ENCODE data around the gene NCAPD3. TPM values are rescaled to one million over a fixed set of nuclear protein-coding genes. Genes with fewer than 3 reads are reported as not detected.
"Not testable (repeated sequence)": the region's sequence is repeated elsewhere in the genome, so short reads cannot be mapped to it uniquely, and the experiment has no call there.

Gene NCAPD3
- total RNA-seq, 1 experiment from 2014 or later: 13.4 TPM

- DNase-seq (ENCODE audit: low read depth): no peak
- in situ Hi-C loops (cut with HindIII; ENCODE audit: low pct_unique_long_range_greater_than_20kb, low sequenced_read_pairs): no loop called here
Measured at GRCh38 chr11:134233729-134234179, 10.0 kb upstream of the NCAPD3 start.

DNA sequence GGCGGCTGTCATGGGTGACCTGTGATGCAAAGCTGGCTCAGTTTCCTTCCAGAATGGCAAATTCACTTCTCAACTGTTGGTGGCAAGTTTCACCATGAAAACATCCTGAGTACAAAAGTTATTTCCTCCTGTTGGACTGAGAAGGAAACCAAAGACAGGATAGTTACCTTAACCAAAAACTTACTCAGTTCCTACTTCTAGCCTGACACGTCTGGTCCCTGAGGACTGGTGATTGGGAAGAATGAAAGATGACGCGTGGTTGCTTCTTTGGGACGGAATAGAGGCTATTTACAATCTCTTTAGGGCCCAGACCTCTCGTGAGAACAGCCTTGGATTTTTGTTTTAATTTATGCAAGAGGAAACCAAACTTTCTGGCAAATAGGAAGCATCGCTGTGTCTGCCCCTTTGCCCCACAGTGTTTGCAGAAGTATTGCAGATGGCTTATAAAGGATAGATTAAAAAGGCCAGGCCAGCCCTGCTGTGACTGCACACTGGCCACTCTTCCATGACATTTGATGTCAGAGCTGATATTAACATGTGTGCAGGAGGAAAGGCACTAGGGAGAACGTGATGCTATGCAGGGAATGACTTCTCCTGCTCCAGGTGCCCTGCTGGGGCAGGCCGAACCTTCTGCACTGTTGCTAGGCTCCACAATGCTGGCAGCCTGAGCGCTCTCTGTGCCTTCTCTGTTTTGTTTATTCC, 8.3 kb upstream of the NCAPD3 start:
- in situ Hi-C loops (cut with HindIII; ENCODE audit: low pct_unique_long_range_greater_than_20kb, low sequenced_read_pairs): no loop called here
- no peak for DNase-seq (ENCODE audit: low read depth)

- in situ Hi-C loops (cut with HindIII; ENCODE audit: low pct_unique_long_range_greater_than_20kb, low sequenced_read_pairs): no loop called here
Measured at GRCh38 chr11:134230339-134230738, 6.6 kb upstream of the NCAPD3 start.

DNA sequence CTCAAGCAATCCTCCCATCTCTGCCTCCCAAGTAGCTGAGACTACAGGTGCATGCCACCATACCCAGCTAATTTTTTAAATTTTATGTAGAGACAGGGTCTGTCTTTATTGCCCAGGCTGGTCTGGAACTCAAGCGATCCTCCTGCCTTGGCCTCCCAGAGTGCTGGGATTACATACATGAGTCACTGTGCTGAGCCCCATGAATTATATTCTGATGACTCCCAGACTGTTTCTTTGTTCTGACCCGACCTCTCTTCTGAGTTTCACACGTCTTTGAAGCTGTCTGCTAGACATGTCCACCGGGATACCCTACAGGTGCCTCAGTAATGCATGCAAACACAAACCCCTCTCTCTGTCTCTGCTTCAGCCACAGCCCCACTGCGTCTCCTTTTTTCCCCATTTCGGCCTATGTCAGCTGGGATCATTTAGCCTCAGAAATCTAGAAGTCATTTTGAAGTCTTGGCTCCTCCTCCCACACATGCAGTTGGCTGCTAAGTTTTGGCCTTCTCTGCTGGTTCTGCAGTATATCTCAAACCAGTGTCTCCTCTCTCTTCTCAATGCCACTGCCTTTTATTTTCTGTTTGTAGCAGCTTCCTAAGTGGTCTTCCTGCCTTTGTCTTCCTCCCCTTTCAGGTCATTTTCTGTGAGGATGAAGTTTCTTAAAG, 5.5 kb upstream of the NCAPD3 start:
- in situ Hi-C loops (cut with HindIII; ENCODE audit: low pct_unique_long_range_greater_than_20kb, low sequenced_read_pairs): no loop called here
- no peak for DNase-seq (ENCODE audit: low read depth)

More at GRCh38 chr11:134230339-134230738, 6.6 kb upstream of the NCAPD3 start:
- no peak for DNase-seq (ENCODE audit: low read depth)

GRCh38 chr11:134228625-134229024, 4.9 kb upstream of the NCAPD3 start:
- in situ Hi-C loops (cut with HindIII; ENCODE audit: low pct_unique_long_range_greater_than_20kb, low sequenced_read_pairs): no loop called here
- DNase-seq (ENCODE audit: low read depth): no peak

DNA sequence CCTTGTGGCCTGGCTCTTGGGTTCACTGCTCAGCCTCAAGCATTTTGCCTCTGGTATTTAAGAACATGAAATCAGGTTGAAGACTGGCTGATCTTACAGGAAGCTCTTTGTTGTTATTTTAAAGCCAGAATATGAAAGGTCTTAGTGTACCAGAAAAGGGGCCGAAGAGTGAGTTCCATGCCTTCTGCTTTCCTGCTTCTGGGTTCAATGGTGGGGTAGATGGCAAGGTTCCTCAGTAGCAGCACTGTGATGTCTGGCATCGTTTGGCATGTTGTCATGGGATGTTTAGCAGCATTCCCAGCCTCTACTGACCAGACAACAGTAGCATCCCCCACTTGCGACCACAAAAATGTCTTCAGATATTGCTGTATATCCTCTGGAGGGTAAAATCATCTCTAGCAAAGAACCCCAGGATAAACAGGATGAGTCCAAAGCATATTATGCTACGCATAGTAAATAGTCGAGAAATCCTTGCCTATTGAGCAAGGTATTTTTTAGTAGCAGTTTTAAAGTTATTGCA, 3.1 kb upstream of the NCAPD3 start:
- no peak for DNase-seq (ENCODE audit: low read depth)
- in situ Hi-C loops (cut with HindIII; ENCODE audit: low pct_unique_long_range_greater_than_20kb, low sequenced_read_pairs): no loop called here

GRCh38 chr11:134224710-134225664, 1.2 kb upstream of the NCAPD3 start:
- in situ Hi-C loops (cut with HindIII; ENCODE audit: low pct_unique_long_range_greater_than_20kb, low sequenced_read_pairs): no loop called here
- DNase-seq (ENCODE audit: low read depth): no peak

GRCh38 chr11:134223121-134223520, 646 bp downstream of the NCAPD3 start:
- no peak for DNase-seq (ENCODE audit: low read depth)
- in situ Hi-C loops (cut with HindIII; ENCODE audit: low pct_unique_long_range_greater_than_20kb, low sequenced_read_pairs): no loop called here

DNA sequence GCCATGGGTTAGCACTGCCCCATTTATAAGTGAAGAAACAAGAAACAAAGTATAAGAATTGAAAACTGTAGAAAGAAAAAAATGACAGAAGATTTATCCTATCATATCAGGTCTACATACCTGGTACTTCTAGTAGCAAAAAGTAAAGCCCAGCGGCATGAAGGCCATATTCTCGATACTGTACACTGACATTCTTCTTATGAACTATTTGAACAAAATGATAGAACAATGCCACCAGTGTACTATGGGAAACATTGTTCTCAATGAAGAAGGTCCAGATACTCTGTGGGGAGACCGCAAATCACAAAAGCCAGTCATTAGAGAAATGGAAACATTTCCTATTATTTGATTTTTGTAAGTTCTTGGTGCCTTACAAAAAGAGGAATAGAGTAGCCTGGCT, 7.0 kb downstream of the NCAPD3 start:
- in situ Hi-C loops (cut with HindIII; ENCODE audit: low pct_unique_long_range_greater_than_20kb, low sequenced_read_pairs): no loop called here
- DNase-seq (ENCODE audit: low read depth): no peak

DNA sequence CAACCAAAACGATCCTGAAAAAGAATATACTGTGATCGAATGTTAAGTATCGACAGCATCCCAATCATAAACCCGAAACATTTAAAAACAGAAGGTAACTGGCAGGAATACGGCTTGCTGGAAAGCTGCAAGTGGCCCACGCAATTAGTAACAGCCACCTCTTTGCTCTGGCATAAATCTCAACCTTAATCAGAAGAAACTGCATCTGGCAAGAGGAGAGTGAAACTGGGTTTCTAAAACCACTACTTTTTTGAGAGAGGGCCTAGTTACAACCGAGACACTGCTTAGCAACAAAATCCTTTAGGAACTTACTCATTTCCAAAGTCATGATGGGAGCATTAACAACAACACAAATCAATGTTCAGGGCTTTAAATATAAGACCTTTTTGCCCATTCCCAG, 7.9 kb downstream of the NCAPD3 start:
- no peak for DNase-seq (ENCODE audit: low read depth)
- in situ Hi-C loops (cut with HindIII; ENCODE audit: low pct_unique_long_range_greater_than_20kb, low sequenced_read_pairs): no loop called here

DNA sequence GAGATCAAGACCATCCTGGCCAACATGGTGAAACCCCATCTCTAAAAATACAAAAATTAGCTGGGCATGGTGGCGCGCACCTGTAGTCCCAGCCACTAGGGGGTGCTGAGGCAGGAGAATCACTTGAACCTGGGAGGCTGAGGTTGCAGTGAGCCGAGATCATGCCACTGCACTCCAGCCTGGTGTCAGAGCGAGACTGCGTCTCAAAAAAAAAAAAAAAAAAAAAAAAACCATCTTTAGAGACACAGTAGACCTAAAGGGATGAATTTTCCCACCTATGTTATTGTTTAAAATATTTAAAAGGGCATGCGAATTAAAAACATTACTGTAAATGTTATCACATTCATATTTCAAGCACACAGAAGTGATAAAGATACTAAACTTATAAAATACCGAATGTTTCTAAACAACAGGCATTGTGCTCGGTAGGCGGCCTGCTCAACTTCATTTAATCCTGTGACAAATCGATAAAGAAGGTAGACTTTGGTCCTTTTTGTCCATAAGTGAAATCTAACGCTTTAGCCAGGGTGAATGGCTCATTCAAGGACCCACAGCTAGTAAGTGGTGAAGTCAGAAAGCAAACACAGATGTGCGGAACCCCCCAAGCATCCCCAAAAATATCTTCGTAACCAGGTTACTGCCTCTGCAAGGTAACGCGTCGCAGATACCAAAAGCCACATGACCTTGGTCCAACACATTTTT, 16.1 kb downstream of the NCAPD3 start:
- no peak for DNase-seq (ENCODE audit: low read depth)

GRCh38 chr11:134206185-134206584, 17.6 kb downstream of the NCAPD3 start:
- in situ Hi-C loops (cut with HindIII; ENCODE audit: low pct_unique_long_range_greater_than_20kb, low sequenced_read_pairs): no loop called here
- no peak for DNase-seq (ENCODE audit: low read depth)

More for the DNA sequence above, 16.1 kb downstream of the NCAPD3 start:
- in situ Hi-C loops (cut with HindIII; ENCODE audit: low pct_unique_long_range_greater_than_20kb, low sequenced_read_pairs): no loop called here

DNA sequence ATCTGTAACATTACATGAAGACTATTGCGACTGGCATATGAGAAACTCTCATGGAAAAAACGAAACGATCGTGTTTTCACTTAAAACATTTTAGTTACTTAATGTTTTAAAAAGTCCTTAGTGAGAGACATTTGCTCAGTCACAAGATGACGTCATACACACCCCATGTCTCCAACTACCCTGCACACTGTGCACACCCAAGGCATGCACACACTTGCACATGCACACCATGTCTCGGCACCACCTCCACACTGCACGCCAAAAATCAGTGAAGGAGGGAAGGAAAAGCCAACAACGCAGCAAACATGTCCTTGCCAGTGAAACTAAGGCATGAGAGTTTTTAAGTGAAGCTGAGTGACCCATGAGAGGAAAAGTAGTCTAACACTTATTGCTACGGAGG, 18.0 kb downstream of the NCAPD3 start:
- in situ Hi-C loops (cut with HindIII; ENCODE audit: low pct_unique_long_range_greater_than_20kb, low sequenced_read_pairs): no loop called here
- no peak for DNase-seq (ENCODE audit: low read depth)

- no peak for DNase-seq (ENCODE audit: low read depth)
- in situ Hi-C loops (cut with HindIII; ENCODE audit: low pct_unique_long_range_greater_than_20kb, low sequenced_read_pairs): no loop called here
Measured at GRCh38 chr11:134202661-134203060, 21.1 kb downstream of the NCAPD3 start.

DNA sequence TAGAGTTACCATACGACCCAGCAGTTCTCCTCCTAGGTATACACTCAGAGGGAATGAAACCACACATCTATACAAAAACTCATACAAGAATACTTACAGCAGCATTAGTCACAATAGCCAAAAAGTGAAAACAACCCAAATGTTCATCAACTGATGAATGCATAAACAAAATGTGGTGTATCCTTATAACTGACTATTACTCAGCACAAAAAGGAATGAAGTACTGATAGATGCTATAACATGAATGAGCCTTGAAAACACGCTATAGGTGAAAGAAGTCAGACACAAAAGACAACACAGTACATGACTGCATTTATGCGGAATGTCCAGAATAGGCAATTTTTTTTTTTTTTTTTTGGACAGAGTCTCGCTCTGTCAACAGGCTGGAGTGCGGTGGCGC, 23.1 kb downstream of the NCAPD3 start:
- in situ Hi-C loops (cut with HindIII; ENCODE audit: low pct_unique_long_range_greater_than_20kb, low sequenced_read_pairs): no loop called here
- DNase-seq (ENCODE audit: low read depth): no peak

DNA sequence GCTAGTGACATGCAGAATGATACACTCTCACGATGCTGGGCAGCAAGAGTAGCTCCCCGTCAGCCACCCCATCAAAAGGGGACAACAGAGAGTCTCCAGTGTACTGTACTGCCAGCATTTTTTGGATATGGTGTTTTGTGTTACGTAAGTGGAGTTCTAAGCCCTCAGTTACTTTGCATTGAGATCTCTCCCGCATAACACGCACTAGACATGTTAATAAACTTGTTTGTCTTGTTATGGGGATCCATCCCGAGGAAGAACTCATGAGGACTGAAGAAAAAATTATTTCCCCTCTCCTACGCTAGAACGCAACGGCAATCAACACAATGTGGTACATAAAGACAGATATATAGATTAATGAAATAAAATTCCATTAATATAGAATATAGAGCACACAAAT, 24.2 kb downstream of the NCAPD3 start:
- no peak for DNase-seq (ENCODE audit: low read depth)
- in situ Hi-C loops (cut with HindIII; ENCODE audit: low pct_unique_long_range_greater_than_20kb, low sequenced_read_pairs): no loop called here

DNA sequence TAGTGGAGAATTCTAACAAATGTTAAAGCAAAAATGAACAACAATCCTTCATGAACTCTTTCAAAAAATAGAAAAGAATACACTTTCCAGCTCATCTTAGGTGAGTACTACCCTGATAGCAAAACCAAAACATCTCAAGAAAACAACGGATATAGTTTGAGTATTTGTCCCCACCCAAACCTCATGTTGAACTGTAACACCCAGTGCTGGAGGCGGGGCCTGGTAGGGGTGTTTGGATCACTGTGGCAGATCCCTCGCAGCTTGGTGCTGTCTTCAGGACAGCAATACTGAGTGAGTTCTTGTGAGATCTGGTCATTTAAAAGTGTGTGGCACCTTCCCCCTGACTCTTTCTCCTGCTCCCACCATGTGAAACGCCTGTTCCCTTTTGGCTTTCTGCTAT, 27.0 kb downstream of the NCAPD3 start:
- in situ Hi-C loops (cut with HindIII; ENCODE audit: low pct_unique_long_range_greater_than_20kb, low sequenced_read_pairs): no loop called here
- DNase-seq (ENCODE audit: low read depth): no peak

DNA sequence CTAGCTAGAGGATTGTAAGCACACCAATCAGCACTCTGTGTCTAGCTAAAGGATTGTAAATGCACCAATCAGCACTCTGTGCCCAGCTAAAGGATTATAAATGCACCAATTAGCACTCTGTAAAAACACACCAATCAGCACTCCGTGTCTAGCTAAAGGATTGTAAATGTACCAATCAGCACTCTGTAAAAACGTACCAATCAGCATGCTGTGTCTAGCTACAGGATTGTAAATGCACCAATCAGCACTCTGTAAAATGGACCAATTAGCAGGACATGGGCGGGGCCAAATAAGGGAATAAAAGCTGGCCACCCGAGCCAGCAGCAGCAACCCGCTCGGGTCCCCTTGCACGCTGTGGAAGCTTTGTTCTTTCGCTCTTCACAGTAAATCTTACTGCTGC, 35.7 kb downstream of the NCAPD3 start:
- in situ Hi-C loops (cut with HindIII; ENCODE audit: low pct_unique_long_range_greater_than_20kb, low sequenced_read_pairs); DNase-seq (ENCODE audit: low read depth): not testable (repeated sequence)
